GM21381 (cell line): ENCODE data around the gene DNASE1L3.
"Not testable (repeated sequence)": the region's sequence is repeated elsewhere in the genome, so short reads cannot be mapped to it uniquely, and the experiment has no call there.

Experiments used
- ATAC-seq: cut with Tn5 transposase; IDR thresholded peaks from one replicate; pipeline ENCODE4 v1.9.1; 2021; ENCODE audit warnings: mild to moderate bottlenecking, moderate library complexity; ENCODE audit not compliant: unreplicated experiment

The DNASE1L3 gene

DNA sequence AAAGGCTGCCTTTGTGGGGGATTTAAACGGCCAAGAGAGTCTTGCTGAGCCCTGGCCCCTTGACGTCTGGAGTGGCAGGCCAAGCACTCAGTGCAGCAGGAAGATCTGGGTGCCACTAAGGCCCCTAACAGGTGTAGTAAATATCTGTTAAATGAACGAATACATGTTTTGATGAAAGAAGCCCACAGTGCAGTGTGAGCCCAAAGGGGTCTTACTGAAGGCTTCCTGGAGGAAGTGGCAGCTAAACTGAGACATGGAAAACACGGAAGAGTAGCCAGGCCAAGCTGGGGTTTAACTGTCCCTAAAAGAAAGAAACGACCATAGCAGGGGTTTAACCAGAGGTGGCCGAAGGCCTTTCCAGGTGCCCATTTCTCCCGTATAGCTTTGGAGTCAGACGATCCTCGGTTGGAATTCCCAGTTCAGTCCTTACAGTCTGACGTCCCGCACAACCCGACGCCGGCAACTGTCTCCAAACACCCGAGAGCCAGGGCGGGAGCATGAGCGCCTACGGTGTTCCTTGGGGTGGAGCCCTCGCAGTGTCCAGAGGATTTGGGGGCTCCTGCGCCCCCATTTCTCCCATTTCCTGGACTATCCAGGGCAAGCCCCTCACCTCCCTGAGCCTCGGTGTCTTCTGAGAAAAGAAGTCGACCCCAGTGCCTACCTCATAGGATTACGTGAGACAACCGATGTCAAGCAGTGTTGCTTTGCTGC lies 25.9 kb upstream of the DNASE1L3 start:
- ATAC-seq: no peak

DNA sequence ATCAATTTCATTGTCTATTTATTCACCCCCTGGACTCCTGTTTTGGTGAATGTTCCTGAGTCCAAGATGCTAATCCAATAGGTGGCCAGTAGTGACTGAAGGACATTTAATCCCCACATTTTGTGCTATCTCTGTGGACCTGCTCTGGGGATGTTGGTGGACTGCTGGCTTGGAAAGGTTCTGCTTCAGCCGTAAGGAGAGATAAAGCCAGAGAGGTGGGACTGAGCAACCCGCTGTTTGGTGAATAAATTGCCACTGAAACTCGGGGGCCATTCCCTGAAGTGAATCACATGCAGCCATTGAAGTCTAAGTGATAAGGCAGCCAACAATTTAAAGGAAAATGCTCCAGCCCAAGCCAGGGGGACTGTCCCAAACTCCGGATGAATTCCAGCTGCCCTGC lies 25.2 kb upstream of the DNASE1L3 start:
- no peak for ATAC-seq

DNA sequence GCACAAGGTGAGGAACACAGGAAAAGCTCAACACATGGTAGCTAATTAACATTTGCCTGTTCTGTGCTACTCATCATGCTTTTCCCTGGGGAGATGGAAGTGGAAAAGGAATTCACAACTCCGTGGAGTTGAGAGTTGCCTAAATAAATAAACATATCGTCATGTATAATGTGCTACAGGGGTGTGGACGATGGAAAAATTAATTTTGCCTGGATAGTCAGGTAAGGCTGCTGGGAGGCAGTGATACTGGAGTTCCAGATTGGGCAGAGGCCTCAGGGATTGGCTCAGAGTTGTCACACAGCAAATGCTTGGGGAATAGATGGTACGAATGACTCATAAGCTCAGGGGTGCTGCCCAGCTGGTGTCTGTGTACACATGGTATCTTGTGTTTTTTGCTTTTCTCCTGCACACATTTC lies 23.8 kb upstream of the DNASE1L3 start:
- ATAC-seq: no peak

GRCh38 chr3:58231666-58232065 lies 20.9 kb upstream of the DNASE1L3 start:
- no peak for ATAC-seq

DNA sequence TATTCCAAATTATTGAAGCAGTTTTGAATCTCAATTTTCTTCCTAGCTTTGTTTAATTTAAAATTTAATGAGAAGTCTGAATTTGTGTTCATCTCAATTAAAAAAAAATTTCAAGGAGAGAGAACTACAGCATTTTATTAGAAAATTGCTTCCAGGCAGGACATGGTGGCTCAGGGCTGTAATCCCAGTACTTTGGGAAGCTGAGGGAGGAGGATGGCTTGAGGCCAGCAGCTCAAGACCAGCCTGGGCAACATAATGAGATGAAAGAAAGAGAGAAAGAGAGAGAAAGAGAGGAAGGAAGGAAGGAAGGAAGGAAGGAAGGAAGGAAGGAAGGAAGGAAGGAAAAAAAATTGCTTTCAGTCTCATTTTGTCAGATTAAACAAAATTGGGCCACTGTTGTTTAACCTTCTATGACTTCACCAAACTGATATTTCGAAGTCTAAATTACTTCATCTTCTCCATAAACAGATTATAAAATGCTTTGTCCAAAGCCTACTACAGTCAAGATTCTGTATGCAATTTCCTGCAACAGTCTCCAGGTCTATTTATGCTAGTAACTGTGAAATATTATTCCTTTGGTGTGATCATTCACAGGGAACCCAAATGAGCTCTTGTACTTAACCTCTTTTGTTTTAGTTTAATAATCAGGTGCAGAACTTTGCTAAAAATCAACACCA lies 20.2 kb upstream of the DNASE1L3 start:
- no peak for ATAC-seq

GRCh38 chr3:58227933-58228332 lies 17.2 kb upstream of the DNASE1L3 start:
- not testable (repeated sequence) for ATAC-seq

DNA sequence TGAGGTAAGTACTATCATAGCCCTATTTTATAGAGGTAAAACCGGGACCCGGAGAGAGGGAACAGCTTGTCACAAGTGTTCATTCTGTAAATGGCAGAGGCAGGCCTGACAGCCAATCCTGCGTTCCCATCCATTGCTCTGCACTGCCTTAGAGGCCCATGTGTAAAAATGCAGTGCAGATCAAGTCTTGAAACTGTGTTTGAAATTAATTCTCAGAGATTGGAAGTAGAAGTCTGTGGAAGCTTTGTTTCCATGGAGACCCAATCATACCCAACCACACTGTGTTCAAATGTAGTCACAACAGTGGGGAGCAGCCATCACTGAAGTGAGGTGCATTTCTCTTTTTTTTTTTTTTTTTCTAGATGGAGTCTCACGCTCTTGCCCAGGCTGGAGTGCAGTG lies 13.1 kb upstream of the DNASE1L3 start:
- ATAC-seq: no peak

DNA sequence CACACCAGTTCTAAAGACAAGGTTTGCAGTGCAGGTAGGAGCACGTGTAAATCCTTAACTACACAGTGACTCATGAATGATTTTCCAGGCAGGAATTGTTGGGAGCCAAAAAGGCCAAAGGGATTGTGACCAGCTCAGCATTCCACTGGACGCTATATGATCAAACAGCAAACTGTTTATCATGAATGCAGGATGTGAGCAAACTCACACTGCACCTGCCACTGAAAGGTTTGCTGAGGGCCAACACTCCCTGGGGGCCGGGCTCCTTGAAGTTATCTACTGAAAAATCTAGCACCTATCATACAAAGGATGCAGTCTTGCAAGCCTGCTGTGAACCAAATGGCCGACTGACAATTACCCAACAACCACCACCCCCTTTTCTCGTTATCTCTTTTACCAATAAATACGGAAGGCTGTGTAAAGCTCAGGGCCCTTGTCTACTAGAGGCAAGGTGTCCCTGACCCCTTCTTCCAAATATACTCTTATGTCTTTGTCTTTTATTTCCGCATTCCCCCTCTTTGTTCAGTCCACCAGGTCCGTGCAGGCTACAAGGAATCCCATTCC lies 11.5 kb upstream of the DNASE1L3 start:
- ATAC-seq: no peak

- no peak for ATAC-seq
These were observed 8.1 kb upstream of the DNASE1L3 start for GRCh38 chr3:58218904-58219303.

- peak; percentile 34 for ATAC-seq
These were observed 6.5 kb upstream of the DNASE1L3 start for GRCh38 chr3:58217209-58217811.

DNA sequence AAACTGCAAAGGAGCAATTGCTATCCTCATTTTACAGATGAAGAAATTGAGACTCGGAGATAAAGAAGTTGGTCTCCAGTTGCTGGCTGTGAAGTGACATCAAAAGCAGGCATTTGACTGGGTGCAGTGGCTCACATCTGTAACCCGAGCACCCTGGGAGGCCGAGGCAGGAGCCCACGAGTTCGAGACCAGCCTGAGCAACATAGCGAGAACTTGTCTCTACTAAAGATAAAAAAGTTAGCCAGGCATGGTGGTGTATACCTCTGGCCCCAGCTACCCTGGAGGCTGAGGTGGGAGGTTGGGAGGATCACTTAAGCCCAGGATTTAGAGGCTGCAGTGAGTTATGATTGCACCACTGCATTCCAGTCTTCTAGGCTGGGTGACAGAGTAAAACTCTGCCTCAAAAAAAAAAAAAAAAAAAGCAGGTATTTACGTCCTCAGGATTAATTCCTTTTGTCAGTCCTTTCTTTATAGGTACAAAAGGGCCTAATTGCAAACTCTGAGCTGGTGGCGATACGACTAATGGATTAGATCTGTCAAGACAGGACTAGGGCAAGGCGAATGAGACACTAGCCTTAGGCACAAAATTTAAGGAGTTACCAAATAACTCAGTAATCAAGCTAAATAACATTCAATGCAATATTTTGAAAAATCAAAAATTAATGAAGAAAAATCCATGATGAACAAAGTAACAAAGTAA lies 5.9 kb upstream of the DNASE1L3 start:
- no peak for ATAC-seq

DNA sequence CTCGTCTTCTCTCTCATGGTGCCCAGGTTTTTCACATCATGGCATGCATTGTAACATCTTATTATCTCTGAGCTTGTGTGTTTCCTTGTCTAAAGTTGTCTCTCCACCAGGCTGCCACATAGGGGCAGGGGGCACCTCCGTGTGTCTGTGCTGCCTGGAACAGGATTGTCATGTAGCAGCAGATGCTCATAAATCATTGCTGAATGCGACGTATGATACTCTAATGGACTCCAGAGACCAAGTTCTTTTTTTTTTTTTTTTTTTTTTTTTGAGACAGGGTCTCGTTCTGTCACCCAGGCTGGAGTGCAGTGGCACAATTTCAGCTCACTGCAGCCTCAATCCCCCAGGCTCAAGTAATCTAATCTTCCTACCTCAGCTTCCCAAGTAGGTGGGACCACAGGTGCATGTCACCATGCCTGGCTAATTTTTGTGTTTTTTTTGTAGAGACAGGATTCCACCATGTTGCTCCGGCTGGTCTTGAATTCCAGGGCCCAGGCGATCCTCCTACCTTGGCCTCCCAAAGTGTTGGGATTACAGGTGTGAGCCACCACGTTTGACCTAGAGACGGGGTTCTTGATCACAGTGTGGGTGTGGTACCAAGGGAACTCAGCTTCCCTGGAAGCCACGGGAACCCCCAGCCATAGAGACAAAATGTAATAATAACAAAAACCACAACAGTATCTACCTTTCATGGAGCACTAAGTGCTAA lies 4.7 kb upstream of the DNASE1L3 start:
- ATAC-seq: no peak

- peak; percentile 74 for ATAC-seq
These were observed 3.9 kb upstream of the DNASE1L3 start for GRCh38 chr3:58214484-58215316.

DNA sequence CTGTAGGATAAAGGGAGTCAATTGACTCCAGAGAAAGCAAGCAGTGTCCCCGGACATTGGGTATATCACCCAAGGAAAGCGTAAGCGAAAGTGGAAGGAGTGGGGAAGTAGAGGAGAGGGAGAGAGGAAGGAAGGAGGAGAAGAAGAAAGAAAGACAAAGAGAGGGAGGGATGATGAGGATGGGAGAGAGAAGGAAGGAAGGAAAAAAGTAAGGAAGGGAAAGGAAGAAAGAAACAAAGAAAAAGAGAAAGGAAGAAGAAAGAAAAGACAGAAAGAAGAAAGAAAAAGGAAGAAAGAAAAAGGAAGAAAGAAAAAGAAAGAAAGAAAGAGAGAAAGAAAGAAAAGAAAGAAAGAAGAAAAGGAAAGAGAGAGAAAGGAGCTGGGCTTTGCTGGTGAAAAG lies 839 bp downstream of the DNASE1L3 start:
- ATAC-seq: no peak

GRCh38 chr3:58207954-58208353 lies 2.8 kb downstream of the DNASE1L3 start:
- ATAC-seq: no peak

GRCh38 chr3:58206406-58207011 lies 4.3 kb downstream of the DNASE1L3 start:
- no peak for ATAC-seq

- no peak for ATAC-seq
These were observed 4.8 kb downstream of the DNASE1L3 start for GRCh38 chr3:58205981-58206380.

DNA sequence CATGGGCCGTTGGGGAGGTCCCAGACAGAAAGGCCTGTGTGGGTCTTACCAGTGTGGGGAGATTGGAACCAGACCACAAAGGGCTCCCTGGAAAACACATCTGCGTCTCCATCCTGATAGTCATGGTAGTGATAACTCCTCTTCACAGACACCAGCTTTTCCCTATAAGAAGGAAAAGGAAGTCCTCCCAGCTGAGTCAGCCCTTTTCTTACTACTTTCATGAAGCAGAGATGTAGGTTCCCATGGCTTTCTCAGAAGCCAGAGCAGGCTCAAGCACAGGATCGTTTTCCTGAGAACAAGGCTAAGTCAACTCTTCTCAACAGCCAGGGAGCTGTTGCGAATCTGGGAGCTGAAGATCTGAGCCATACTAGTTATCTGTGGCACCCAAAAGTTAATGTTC lies 6.1 kb downstream of the DNASE1L3 start:
- ATAC-seq: no peak

GRCh38 chr3:58203541-58203940 lies 7.2 kb downstream of the DNASE1L3 start:
- no peak for ATAC-seq
